ENCODE results near the gene GALNT17.

GRCh38 chr7:71710442-71710841, 578.5 kb downstream of the GALNT17 start:
- TF ChIP-seq CEBPB (IDR thresholded peaks at IDR 0.05) (no peak), REST (IDR thresholded peaks at IDR 0.05; ENCODE audit: low read depth) (no peak), EGR1 (IDR thresholded peaks at IDR 0.05) (no peak)
